IMR-90 (cell line): ENCODE results near the gene LIMS2. TPM values are rescaled to one million over a fixed set of nuclear protein-coding genes. Genes with fewer than 3 reads are reported as not detected.
A peak's percentile ranks its signal among the peaks of the same experiment; 100 is the strongest.

ENCODE experiments used
- ATAC-seq: fragments of 200-7000 bp; cut with Tn5 transposase; 2 replicates; pipeline ENCODE4 v1.9.1; 2020; ENCODE audit warnings: low read depth, mild to moderate bottlenecking, moderate library complexity
- BruUV-seq: library from RNA; stranded (reverse); fragments of 400-500 nt; replicated peaks from 2 replicates; lab custom pipeline; 2021; lab: Mats Ljungman, UMichigan
- CTCF ChIA-PET: fragments of 300-600 bp; formaldehyde crosslinking; extraction: SDS; loops from one replicate; lab custom pipeline; 2021; ENCODE audit warnings: antibody characterized with exemption; lab: Yijun Ruan, JAX
- POLR2A ChIA-PET: fragments of 300-600 bp; sonication (Branson Sonifier 250); formaldehyde crosslinking; loops from one replicate; lab custom pipeline; 2022; ENCODE audit warnings: antibody characterized with exemption; ENCODE audit not compliant: unreplicated experiment; lab: Charles Lee
- DNase-seq: peaks from one replicate; pipeline ENCODE4 v3.0.0; 2013
- H2AFZ ChIP-seq: replicated peaks from 2 replicates; pipeline ENCODE3; 2013; ENCODE audit warnings: low read length, mild to moderate bottlenecking; ENCODE audit not compliant: poor library complexity
- H2AK5ac ChIP-seq: 2 replicates; pipeline ENCODE4 v1.6.1; 2013; ENCODE audit warnings: low read depth, low read length, inconsistent platforms
- H2AK9ac ChIP-seq: replicated peaks from 2 replicates; pipeline ENCODE3; 2013; ENCODE audit warnings: mild to moderate bottlenecking, low read depth, low read length, moderate library complexity; ENCODE audit not compliant: poor library complexity
- H2BK120ac ChIP-seq: 2 replicates; pipeline ENCODE4 v1.6.1; 2013; ENCODE audit warnings: low read depth, low read length, inconsistent platforms
- H2BK15ac ChIP-seq: 3 replicates; pipeline ENCODE4 v1.6.1; 2013; ENCODE audit warnings: low read depth, low read length, inconsistent platforms
- H2BK20ac ChIP-seq: 2 replicates; pipeline ENCODE4 v1.6.1; 2013; ENCODE audit warnings: low read depth, mild to moderate bottlenecking, inconsistent platforms, low read length, moderate library complexity
- H2BK5ac ChIP-seq: 2 replicates; pipeline ENCODE4 v1.6.1; 2013; ENCODE audit warnings: mild to moderate bottlenecking, low read depth, low read length, inconsistent platforms; ENCODE audit not compliant: poor library complexity, severe bottlenecking
- H3K14ac ChIP-seq: replicated peaks from 2 replicates; pipeline ENCODE4 v1.6.1; 2013; ENCODE audit warnings: low read depth, low read length, inconsistent platforms
- H3K18ac ChIP-seq: 2 replicates; pipeline ENCODE4 v1.6.1; 2013; ENCODE audit warnings: low read depth, low read length, control low read depth
- H3K23ac ChIP-seq: 2 replicates; pipeline ENCODE4 v1.6.1; 2013; ENCODE audit warnings: low read depth, low read length, inconsistent platforms
- H3K27ac ChIP-seq: 2 replicates; pipeline ENCODE4 v1.5.1; 2013; ENCODE audit warnings: mild to moderate bottlenecking, control low read depth, low read length; ENCODE audit not compliant: insufficient read depth
- H3K27me3 ChIP-seq: 2 replicates; pipeline ENCODE4 v1.6.1; 2013; ENCODE audit warnings: low read length; ENCODE audit not compliant: control insufficient read depth, insufficient read depth
- H3K36me3 ChIP-seq: 2 replicates; pipeline ENCODE4 v1.6.1; 2013; ENCODE audit warnings: low read length, mixed read lengths; ENCODE audit not compliant: control insufficient read depth, insufficient read depth
- H3K4ac ChIP-seq: 2 replicates; pipeline ENCODE4 v1.6.1; 2013; ENCODE audit warnings: low read depth, low read length, inconsistent platforms
- H3K4me1 ChIP-seq: 2 replicates; pipeline ENCODE4 v1.6.1; 2013; ENCODE audit warnings: low read length, mixed read lengths; ENCODE audit not compliant: control insufficient read depth, insufficient read depth
- H3K4me2 ChIP-seq: 2 replicates; pipeline ENCODE4 v1.6.1; 2013; ENCODE audit warnings: low read depth, mild to moderate bottlenecking, control low read depth, low read length, moderate library complexity
- H3K4me3 ChIP-seq: 2 replicates; pipeline ENCODE4 v1.5.1; 2013; ENCODE audit warnings: low read depth, mild to moderate bottlenecking, control low read depth, low read length, moderate library complexity; ENCODE audit not compliant: insufficient read depth
- H3K56ac ChIP-seq: 2 replicates; pipeline ENCODE4 v1.6.1; 2013; ENCODE audit warnings: low read length, inconsistent platforms; ENCODE audit not compliant: insufficient read depth; ENCODE audit errors: extremely low read depth
- H3K79me1 ChIP-seq, 2 experiments: 2 replicates each; pipeline ENCODE4 v1.6.1; 2013; ENCODE audit warnings: low read length in 2 of 2, inconsistent platforms in 1 of 2, low read depth in 1 of 2
- H3K9ac ChIP-seq: 2 replicates; pipeline ENCODE4 v1.6.1; 2013; ENCODE audit warnings: low read depth, low read length, control low read depth
- H3K9me1 ChIP-seq: 2 replicates; pipeline ENCODE4 v1.6.1; 2013; ENCODE audit warnings: low read length, inconsistent platforms; ENCODE audit not compliant: insufficient read depth
- H3K9me3 ChIP-seq: 2 replicates; pipeline ENCODE4 v1.6.1; 2013; ENCODE audit warnings: low read length; ENCODE audit not compliant: control insufficient read depth, insufficient read depth
- H4K20me1 ChIP-seq: 2 replicates; pipeline ENCODE4 v1.6.1; 2013; ENCODE audit warnings: low read length, inconsistent platforms; ENCODE audit not compliant: insufficient read depth
- H4K5ac ChIP-seq: 2 replicates; pipeline ENCODE4 v1.6.1; 2013; ENCODE audit warnings: mild to moderate bottlenecking, low read depth, low read length, control low read depth
- H4K8ac ChIP-seq, 2 experiments: 2 replicates each; pipeline ENCODE4 v1.6.1; 2013; ENCODE audit warnings: low read depth in 2 of 2, low read length in 2 of 2, control low read depth in 1 of 2, inconsistent platforms in 1 of 2
- H4K91ac ChIP-seq: 2 replicates; pipeline ENCODE4 v1.6.1; 2013; ENCODE audit warnings: low read depth, low read length, inconsistent platforms; ENCODE audit not compliant: insufficient read depth
- BHLHE40 ChIP-seq: fragments of 150-350 bp; IDR thresholded peaks from 2 replicates; pipeline ENCODE4 v1.6.1; 2016; ENCODE audit warnings: mild to moderate bottlenecking, low read depth, low read length
- CEBPB ChIP-seq: IDR thresholded peaks from 2 replicates; pipeline ENCODE4 v1.6.1; 2012; ENCODE audit warnings: low read depth, low read length, improper control_type of control experiment
- CHD1 ChIP-seq: IDR thresholded peaks from 2 replicates; pipeline ENCODE4 v1.6.1; 2012; ENCODE audit warnings: low read depth, low read length, improper control_type of control experiment
- FOS ChIP-seq: fragments of 150-350 bp; IDR thresholded peaks from 2 replicates; pipeline ENCODE4 v1.6.1; 2016; ENCODE audit warnings: low read depth, low read length
- MAFK ChIP-seq: IDR thresholded peaks from 2 replicates; pipeline ENCODE4 v1.6.1; 2012; ENCODE audit warnings: low read depth, low read length, improper control_type of control experiment
- MAZ ChIP-seq: IDR thresholded peaks from 2 replicates; pipeline ENCODE4 v1.6.1; 2012; ENCODE audit warnings: low read depth, mild to moderate bottlenecking, low read length, improper control_type of control experiment, moderate library complexity, borderline replicate concordance
- MXI1 ChIP-seq: IDR thresholded peaks from 2 replicates; pipeline ENCODE4 v1.6.1; 2012; ENCODE audit warnings: low read depth, mild to moderate bottlenecking, low read length, moderate library complexity, borderline replicate concordance
- NFE2L2 ChIP-seq: fragments of 150-350 bp; IDR thresholded peaks from 2 replicates; pipeline ENCODE4 v1.6.1; 2016; ENCODE audit warnings: low read depth, mild to moderate bottlenecking, low read length
- POLR2A ChIP-seq: IDR thresholded peaks from 2 replicates; pipeline ENCODE4 v1.6.1; 2012; ENCODE audit warnings: mild to moderate bottlenecking, low read depth, low read length
- RAD21 ChIP-seq: IDR thresholded peaks from 2 replicates; pipeline ENCODE4 v1.6.1; 2012; ENCODE audit warnings: low read length, improper control_type of control experiment
- RCOR1 ChIP-seq: IDR thresholded peaks from 2 replicates; pipeline ENCODE4 v1.6.1; 2012; ENCODE audit warnings: mild to moderate bottlenecking, low read length, improper control_type of control experiment; ENCODE audit not compliant: insufficient replicate concordance
- RFX5 ChIP-seq: IDR thresholded peaks from 2 replicates; pipeline ENCODE4 v1.8.0; 2012; ENCODE audit warnings: low read depth, mild to moderate bottlenecking, low read length, moderate library complexity
- SMC3 ChIP-seq: fragments of 150-350 bp; IDR thresholded peaks from 2 replicates; pipeline ENCODE4 v1.6.1; 2016; ENCODE audit warnings: low read depth, mild to moderate bottlenecking, antibody characterized with exemption, low read length, moderate library complexity
- USF2 ChIP-seq: fragments of 150-350 bp; IDR thresholded peaks from 2 replicates; pipeline ENCODE4 v1.6.1; 2017; ENCODE audit warnings: mild to moderate bottlenecking, antibody characterized with exemption, low read length, low read depth
- WGBS, 2 experiments: methylation state at CpG; one replicate each; pipeline versions ENCODE4 v1.1.5 to v1.1.7; 2013; ENCODE audit warnings: missing lambda C conversion rate in 2 of 2; ENCODE audit not compliant: insufficient read length in 1 of 2; ENCODE audit errors: extremely low coverage in 2 of 2; 5-methylcytosine and 5-hydroxymethylcytosine counted together
- dilution Hi-C: fragments of 300-500 bp; cut with HindIII; formaldehyde crosslinking; loops from one replicate; pipeline ENCODE4 v1.14.3; 2018; ENCODE audit warnings: low sequenced_read_pairs; ENCODE audit not compliant: unreplicated experiment
- in situ Hi-C: fragments of 300-500 bp; cut with MboI; formaldehyde crosslinking; loops from 3 replicates; pipeline ENCODE4 v1.14.3; 2019; ENCODE audit warnings: low sequenced_read_pairs, inconsistent platforms, mixed read lengths
- intact Hi-C: fragments of 100-400 bp; cut with micrococcal nuclease; formaldehyde crosslinking; loops from 2 replicates; pipeline ENCODE4 v1.10.0; 2022
- polyA plus RNA-seq, 3 experiments: library from polyadenylated mRNA; depleted of rRNA; stranded (reverse); fragments of >200 nt; gene quantifications; 2 replicates each; pipeline ENCODE4 v1.2.3, GENCODE V29; 2012; ENCODE audit warnings: low replicate concordance in 1 of 3
- total RNA-seq: library from RNA; depleted of rRNA; stranded (reverse); fragments of >200 nt; gene quantifications from 2 replicates; pipeline ENCODE4 v1.2.3, GENCODE V29; 2012
- TF ChIP-seq, protein P1 (sequence below): conservative IDR thresholded peaks from 2 replicates; pipeline ENCODE4 v1.5.1; 2012; ENCODE audit warnings: mild to moderate bottlenecking, low read depth, low read length, improper control_type of control experiment
- TF ChIP-seq, protein P2 (sequence below): fragments of 150-350 bp; IDR thresholded peaks from 2 replicates; pipeline ENCODE4 v1.6.1; 2016; ENCODE audit warnings: low read depth, mild to moderate bottlenecking, low read length, moderate library complexity, borderline replicate concordance

LIMS2 gene
- total and polyA plus RNA-seq, 2 of the 4 experiments (the other 2 are of a cell fraction): 1.3 to 18.8 TPM

GRCh38 chr2:127637236-127637630, 38.1 kb downstream of the LIMS2 start:
- dilution Hi-C loops: no loop called here

More at GRCh38 chr2:127637236-127637630, 38.1 kb downstream of the LIMS2 start:
- H3K4me2 ChIP-seq: no peak overlapping the region
- no peak overlapping the region for H3K23ac ChIP-seq
- no peak overlapping the region for H3K4me3 ChIP-seq
- H2BK20ac ChIP-seq: peak overlapping the region; percentile 42; the same call in 1 of the 2 replicates
- H2AK9ac ChIP-seq: peak overlapping the region; percentile 95
- no peaks in the 10 kb centered on the region for H3K27me3 ChIP-seq
- 80% methylated on average over 1 of the region's 13 CpGs; no CpG with 5 or more reads in 1 of the 2 experiments for WGBS, 2 experiments
- peak overlapping the region; percentile 76; the same call in 1 of the 3 replicates for H2BK15ac ChIP-seq
- CTCF ChIA-PET: interaction anchor here (0.6 to 1.1 kb wide), 2 partner anchors 46 to 179 kb away, joined by 3 to 6 read pairs; no protein-coding TSS in a partner anchor
- peak overlapping the region; percentile 97 for H2AK5ac ChIP-seq
- DNase-seq (no peak), ATAC-seq (peak; percentile 3; the same call in 1 of the 2 replicates)
- POLR2A ChIA-PET: no interaction called here
- peak overlapping the region; percentile 7; the same call in 1 of the 2 replicates for H3K9ac ChIP-seq
- no peak for TF ChIP-seq NFE2L2
- TF ChIP-seq BHLHE40: no peak
- no peak for TF ChIP-seq FOS
- no peak for TF ChIP-seq CHD1
- no peak for TF ChIP-seq USF2
- TF ChIP-seq MXI1: no peak
- TF ChIP-seq, protein P1, sequence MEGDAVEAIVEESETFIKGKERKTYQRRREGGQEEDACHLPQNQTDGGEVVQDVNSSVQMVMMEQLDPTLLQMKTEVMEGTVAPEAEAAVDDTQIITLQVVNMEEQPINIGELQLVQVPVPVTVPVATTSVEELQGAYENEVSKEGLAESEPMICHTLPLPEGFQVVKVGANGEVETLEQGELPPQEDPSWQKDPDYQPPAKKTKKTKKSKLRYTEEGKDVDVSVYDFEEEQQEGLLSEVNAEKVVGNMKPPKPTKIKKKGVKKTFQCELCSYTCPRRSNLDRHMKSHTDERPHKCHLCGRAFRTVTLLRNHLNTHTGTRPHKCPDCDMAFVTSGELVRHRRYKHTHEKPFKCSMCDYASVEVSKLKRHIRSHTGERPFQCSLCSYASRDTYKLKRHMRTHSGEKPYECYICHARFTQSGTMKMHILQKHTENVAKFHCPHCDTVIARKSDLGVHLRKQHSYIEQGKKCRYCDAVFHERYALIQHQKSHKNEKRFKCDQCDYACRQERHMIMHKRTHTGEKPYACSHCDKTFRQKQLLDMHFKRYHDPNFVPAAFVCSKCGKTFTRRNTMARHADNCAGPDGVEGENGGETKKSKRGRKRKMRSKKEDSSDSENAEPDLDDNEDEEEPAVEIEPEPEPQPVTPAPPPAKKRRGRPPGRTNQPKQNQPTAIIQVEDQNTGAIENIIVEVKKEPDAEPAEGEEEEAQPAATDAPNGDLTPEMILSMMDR: no peak
- TF ChIP-seq POLR2A: no peak
- TF ChIP-seq MAFK: no peak
- no peak for TF ChIP-seq RCOR1
- TF ChIP-seq MAZ: no peak
- no peak for TF ChIP-seq SMC3
- no peak for TF ChIP-seq RFX5
- no peak for TF ChIP-seq CEBPB
- TF ChIP-seq RAD21: no peak
- TF ChIP-seq, protein P2, sequence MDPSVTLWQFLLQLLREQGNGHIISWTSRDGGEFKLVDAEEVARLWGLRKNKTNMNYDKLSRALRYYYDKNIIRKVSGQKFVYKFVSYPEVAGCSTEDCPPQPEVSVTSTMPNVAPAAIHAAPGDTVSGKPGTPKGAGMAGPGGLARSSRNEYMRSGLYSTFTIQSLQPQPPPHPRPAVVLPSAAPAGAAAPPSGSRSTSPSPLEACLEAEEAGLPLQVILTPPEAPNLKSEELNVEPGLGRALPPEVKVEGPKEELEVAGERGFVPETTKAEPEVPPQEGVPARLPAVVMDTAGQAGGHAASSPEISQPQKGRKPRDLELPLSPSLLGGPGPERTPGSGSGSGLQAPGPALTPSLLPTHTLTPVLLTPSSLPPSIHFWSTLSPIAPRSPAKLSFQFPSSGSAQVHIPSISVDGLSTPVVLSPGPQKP: no peak
- peak overlapping the region; percentile 81 for H3K14ac ChIP-seq
- intact Hi-C loops: no loop called here
- no peaks in the 10 kb centered on the region; the same call in 1 of the 2 replicates for H4K20me1 ChIP-seq
- peaks cover 14% of the 10 kb centered on the region for H3K4me1 ChIP-seq
- no TSS peak for BruUV-seq
- peak overlapping the region; percentile 68 for H3K27ac ChIP-seq
- H3K79me1 ChIP-seq: peaks cover 0 to 11% of the 10 kb centered on the region in 2 experiments; a peak in 1 of 4 replicates
- no peaks in the 10 kb centered on the region for H3K9me3 ChIP-seq
- in situ Hi-C loops: no loop called here
- H4K91ac ChIP-seq: peak overlapping the region; percentile 90
- H3K9me1 ChIP-seq: peaks cover 12% of the 10 kb centered on the region
- peak overlapping the region; percentile 80 for H2BK120ac ChIP-seq
- H4K8ac ChIP-seq: peak overlapping the region; percentile 70 to 86
- peaks cover 2% of the 10 kb centered on the region; the same call in 1 of the 2 replicates for H3K36me3 ChIP-seq
- peak overlapping the region; percentile 92 for H2AFZ ChIP-seq
- H3K56ac ChIP-seq: no peak overlapping the region
- peak overlapping the region; percentile 76 for H4K5ac ChIP-seq
- H2BK5ac ChIP-seq: peak overlapping the region; percentile 50
- H3K4ac ChIP-seq: peak overlapping the region; percentile 98
- H3K18ac ChIP-seq: no peak overlapping the region; the same call in 1 of the 2 replicates
